GM19025 (cell line): ENCODE measurements around the gene MEAK7.

Experiments used
- ATAC-seq: cut with Tn5 transposase; IDR thresholded peaks from one replicate; pipeline ENCODE4 v1.9.1; 2021; ENCODE audit warnings: mild to moderate bottlenecking, low read depth, moderate library complexity; ENCODE audit not compliant: unreplicated experiment

The MEAK7 gene

GRCh38 chr16:84496991-84497390, 7.5 kb downstream of the MEAK7 start:
- ATAC-seq, result no peak

GRCh38 chr16:84495506-84495905, 9.0 kb downstream of the MEAK7 start:
- no peak for ATAC-seq

GRCh38 chr16:84489131-84489530, 15.3 kb downstream of the MEAK7 start:
- ATAC-seq, result no peak

GRCh38 chr16:84487358-84487757, 17.1 kb downstream of the MEAK7 start:
- ATAC-seq, result no peak

GRCh38 chr16:84486551-84487235, 17.8 kb downstream of the MEAK7 start:
- no peak for ATAC-seq

- ATAC-seq, result no peak
These were observed 18.3 kb downstream of the MEAK7 start for GRCh38 chr16:84486126-84486525.

- no peak for ATAC-seq
These were observed 19.0 kb downstream of the MEAK7 start for GRCh38 chr16:84485255-84486010.

- no peak for ATAC-seq
These were observed 19.7 kb downstream of the MEAK7 start for GRCh38 chr16:84484579-84485254.

GRCh38 chr16:84483882-84484565, 20.4 kb downstream of the MEAK7 start:
- ATAC-seq, result no peak

GRCh38 chr16:84482951-84483881, 21.2 kb downstream of the MEAK7 start:
- ATAC-seq, result no peak

- ATAC-seq, result no peak
These were observed 22.2 kb downstream of the MEAK7 start for GRCh38 chr16:84482001-84482891.

- ATAC-seq, result no peak
These were observed 23.3 kb downstream of the MEAK7 start for GRCh38 chr16:84481051-84481735.

- ATAC-seq, result no peak
These were observed 24.6 kb downstream of the MEAK7 start for GRCh38 chr16:84479716-84480450.

GRCh38 chr16:84478172-84478947, 26.1 kb downstream of the MEAK7 start:
- no peak for ATAC-seq

GRCh38 chr16:84477661-84478060, 26.8 kb downstream of the MEAK7 start:
- no peak for ATAC-seq

- no peak for ATAC-seq
These were observed 28.1 kb downstream of the MEAK7 start for GRCh38 chr16:84476401-84476800.
